ENCODE measurements around the gene EMD.

EMD gene

GRCh38 chrX:154370300-154371016 lies 8.6 kb upstream of the EMD start:
- H3K9me2 ChIP-seq (replicated peaks; ENCODE audit: low read depth, low read length), result no peaks in the 10 kb centered on the region
- no peaks in the 10 kb centered on the region for H3K27me3 ChIP-seq (ENCODE audit: insufficient read depth, low read length, poor library complexity, severe bottlenecking)
- no peaks in the 10 kb centered on the region for H3K9me3 ChIP-seq (ENCODE audit: insufficient read depth, low read depth, low read length)
- H3K4me1 ChIP-seq (ENCODE audit: insufficient read depth, low read length, poor library complexity, severe bottlenecking), result peaks cover 23% of the 10 kb centered on the region
- H3K9ac ChIP-seq (ENCODE audit: low read depth, low read length, poor library complexity, severe bottlenecking), result peak overlapping the region; percentile 99
- no peak for TF ChIP-seq CTCF (conservative IDR thresholded peaks at IDR 0.05; ENCODE audit: low read length)
- TF ChIP-seq EZH2phosphoT487 (IDR thresholded peaks at IDR 0.05; ENCODE audit: borderline replicate concordance), result no peak
- no peak overlapping the region for H2AFZ ChIP-seq (ENCODE audit: low read length)
- peaks cover 56% of the 10 kb centered on the region for H3K79me2 ChIP-seq (ENCODE audit: insufficient read depth, low read length)
- no peaks in the 10 kb centered on the region for H3F3A ChIP-seq (ENCODE audit: low read depth)
- peak overlapping the region; percentile 97 for H3K4me3 ChIP-seq (ENCODE audit: low read length, poor library complexity, severe bottlenecking)
- H4K20me1 ChIP-seq (ENCODE audit: insufficient read depth, low read length, poor library complexity, severe bottlenecking), result peaks cover 37% of the 10 kb centered on the region
- H3K36me3 ChIP-seq (ENCODE audit: insufficient read depth, low read length), result peaks cover 24% of the 10 kb centered on the region; the same call in 1 of the 2 replicates
- peak overlapping the region; percentile 84 for H3K4me2 ChIP-seq (ENCODE audit: low read depth, low read length, poor library complexity, severe bottlenecking)

- Histone ChIP-seq H4K20me1 (ENCODE audit: insufficient read depth, low read length, poor library complexity, severe bottlenecking) (peaks cover 31% of the 10 kb centered on the region), H3K9me3 (ENCODE audit: insufficient read depth, low read depth, low read length) (no peaks in the 10 kb centered on the region), H3K4me1 (ENCODE audit: insufficient read depth, low read length, poor library complexity, severe bottlenecking) (peaks cover 23% of the 10 kb centered on the region), H3K36me3 (ENCODE audit: insufficient read depth, low read length) (peaks cover 17% of the 10 kb centered on the region; the same call in 1 of the 2 replicates), H3K9me2 (replicated peaks; ENCODE audit: low read depth, low read length) (no peaks in the 10 kb centered on the region), H3K27me3 (ENCODE audit: insufficient read depth, low read length, poor library complexity, severe bottlenecking) (no peaks in the 10 kb centered on the region), H3K79me2 (ENCODE audit: insufficient read depth, low read length) (peaks cover 48% of the 10 kb centered on the region), H2AFZ (ENCODE audit: low read length) (no peak overlapping the region), H3K4me3 (ENCODE audit: low read length, poor library complexity, severe bottlenecking) (peak overlapping the region; percentile 97), H3K9ac (ENCODE audit: low read depth, low read length, poor library complexity, severe bottlenecking) (peak overlapping the region; percentile 99), H3K4me2 (ENCODE audit: low read depth, low read length, poor library complexity, severe bottlenecking) (peak overlapping the region; percentile 84), H3F3A (ENCODE audit: low read depth) (no peaks in the 10 kb centered on the region)
- TF ChIP-seq CTCF (conservative IDR thresholded peaks at IDR 0.05; ENCODE audit: low read length), result no peak
Observed at GRCh38 chrX:154371017-154371788, 7.9 kb upstream of the EMD start.

- no peaks in the 10 kb centered on the region for H3F3A ChIP-seq (ENCODE audit: low read depth)
- H2AFZ ChIP-seq (ENCODE audit: low read length), result no peak overlapping the region; the same call in 1 of the 2 replicates
- peaks cover 25% of the 10 kb centered on the region for H4K20me1 ChIP-seq (ENCODE audit: insufficient read depth, low read length, poor library complexity, severe bottlenecking)
- H3K4me1 ChIP-seq (ENCODE audit: insufficient read depth, low read length, poor library complexity, severe bottlenecking), result peaks cover 23% of the 10 kb centered on the region
- TF ChIP-seq CTCF (conservative IDR thresholded peaks at IDR 0.05; ENCODE audit: low read length) (no peak), EZH2phosphoT487 (IDR thresholded peaks at IDR 0.05; ENCODE audit: borderline replicate concordance) (no peak)
- peaks cover 10% of the 10 kb centered on the region; the same call in 1 of the 2 replicates for H3K36me3 ChIP-seq (ENCODE audit: insufficient read depth, low read length)
- H3K9ac ChIP-seq (ENCODE audit: low read depth, low read length, poor library complexity, severe bottlenecking), result peak overlapping the region; percentile 76
- H3K79me2 ChIP-seq (ENCODE audit: insufficient read depth, low read length), result peaks cover 42% of the 10 kb centered on the region
- no peaks in the 10 kb centered on the region for H3K9me2 ChIP-seq (replicated peaks; ENCODE audit: low read depth, low read length)
- peak overlapping the region; percentile 97 for H3K4me3 ChIP-seq (ENCODE audit: low read length, poor library complexity, severe bottlenecking)
- H3K9me3 ChIP-seq (ENCODE audit: insufficient read depth, low read depth, low read length), result no peaks in the 10 kb centered on the region
- H3K4me2 ChIP-seq (ENCODE audit: low read depth, low read length, poor library complexity, severe bottlenecking), result peak overlapping the region; percentile 75
- H3K27me3 ChIP-seq (ENCODE audit: insufficient read depth, low read length, poor library complexity, severe bottlenecking), result no peaks in the 10 kb centered on the region
Observed at GRCh38 chrX:154371789-154372300, 7.2 kb upstream of the EMD start.
